Body of pancreas (tissue), 4 donors: Measurements from ENCODE around the gene R3HDM2.
A peak's percentile ranks its signal among the peaks of the same experiment; 100 is the strongest.

Source experiments
- POLR2A ChIP-seq, 3 donors: fragments of 450-650 bp; IDR thresholded peaks; one replicate each; pipeline ENCODE4 v1.6.1; 2016; ENCODE audit warnings: antibody characterized with exemption in 3 of 3, mild to moderate bottlenecking in 2 of 3
- TF ChIP-seq, protein P1 (sequence below), 7 experiments: fragments of 450-650 bp in 4 of 7; fragments of 200-600 bp in 3 of 7; sonication (generic) in 3 of 7; IDR thresholded peaks; one replicate each; pipeline ENCODE4 v1.5.1; 2016 to 2019; ENCODE audit warnings: antibody characterized with exemption in 7 of 7

GRCh38 chr12:57397441-57397840 lies 33.4 kb downstream of the R3HDM2 start:
- TF ChIP-seq, protein P1, sequence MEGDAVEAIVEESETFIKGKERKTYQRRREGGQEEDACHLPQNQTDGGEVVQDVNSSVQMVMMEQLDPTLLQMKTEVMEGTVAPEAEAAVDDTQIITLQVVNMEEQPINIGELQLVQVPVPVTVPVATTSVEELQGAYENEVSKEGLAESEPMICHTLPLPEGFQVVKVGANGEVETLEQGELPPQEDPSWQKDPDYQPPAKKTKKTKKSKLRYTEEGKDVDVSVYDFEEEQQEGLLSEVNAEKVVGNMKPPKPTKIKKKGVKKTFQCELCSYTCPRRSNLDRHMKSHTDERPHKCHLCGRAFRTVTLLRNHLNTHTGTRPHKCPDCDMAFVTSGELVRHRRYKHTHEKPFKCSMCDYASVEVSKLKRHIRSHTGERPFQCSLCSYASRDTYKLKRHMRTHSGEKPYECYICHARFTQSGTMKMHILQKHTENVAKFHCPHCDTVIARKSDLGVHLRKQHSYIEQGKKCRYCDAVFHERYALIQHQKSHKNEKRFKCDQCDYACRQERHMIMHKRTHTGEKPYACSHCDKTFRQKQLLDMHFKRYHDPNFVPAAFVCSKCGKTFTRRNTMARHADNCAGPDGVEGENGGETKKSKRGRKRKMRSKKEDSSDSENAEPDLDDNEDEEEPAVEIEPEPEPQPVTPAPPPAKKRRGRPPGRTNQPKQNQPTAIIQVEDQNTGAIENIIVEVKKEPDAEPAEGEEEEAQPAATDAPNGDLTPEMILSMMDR (IDR thresholded peaks at IDR 0.05), result peak in 2 of 7 experiments; percentile 6
- TF ChIP-seq POLR2A (IDR thresholded peaks at IDR 0.05), result no peak
